HG02938 (cell line): ENCODE results near the gene USP11.

Experiments
- ATAC-seq: cut with Tn5 transposase; IDR thresholded peaks from one replicate; pipeline ENCODE4 v1.9.1; 2021; ENCODE audit warnings: mild to moderate bottlenecking, moderate library complexity; ENCODE audit not compliant: unreplicated experiment

Gene USP11

GRCh38 chrX:47223476-47224250, 9.1 kb upstream of the USP11 start:
- no peak for ATAC-seq

GRCh38 chrX:47224266-47224895, 8.4 kb upstream of the USP11 start:
- no peak for ATAC-seq

- ATAC-seq, result no peak
Observed at GRCh38 chrX:47224896-47225290, 7.9 kb upstream of the USP11 start.

DNA sequence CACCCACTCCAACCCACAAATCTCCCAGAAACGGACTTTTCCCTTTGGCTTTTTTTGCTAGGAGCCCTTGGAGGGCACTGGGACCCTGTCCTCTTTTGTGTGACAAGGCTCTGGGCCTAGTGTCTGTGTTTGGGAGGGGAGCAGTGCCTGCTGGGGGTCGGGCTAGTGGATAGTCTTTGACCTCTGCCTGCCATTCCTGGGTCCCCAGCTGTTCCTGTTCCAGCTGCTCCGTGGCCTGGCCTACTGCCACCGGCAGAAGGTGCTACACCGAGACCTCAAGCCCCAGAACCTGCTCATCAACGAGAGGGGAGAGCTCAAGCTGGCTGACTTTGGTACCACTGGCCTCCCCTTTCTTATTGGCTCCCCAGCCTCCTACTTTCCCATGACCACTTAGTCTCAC, 6.7 kb upstream of the USP11 start:
- ATAC-seq, result no peak

GRCh38 chrX:47226531-47227333, 6.1 kb upstream of the USP11 start:
- no peak for ATAC-seq

GRCh38 chrX:47227334-47227583, 5.5 kb upstream of the USP11 start:
- ATAC-seq, result no peak

- ATAC-seq, result no peak
Observed at GRCh38 chrX:47228550-47229270, 4.1 kb upstream of the USP11 start.

DNA sequence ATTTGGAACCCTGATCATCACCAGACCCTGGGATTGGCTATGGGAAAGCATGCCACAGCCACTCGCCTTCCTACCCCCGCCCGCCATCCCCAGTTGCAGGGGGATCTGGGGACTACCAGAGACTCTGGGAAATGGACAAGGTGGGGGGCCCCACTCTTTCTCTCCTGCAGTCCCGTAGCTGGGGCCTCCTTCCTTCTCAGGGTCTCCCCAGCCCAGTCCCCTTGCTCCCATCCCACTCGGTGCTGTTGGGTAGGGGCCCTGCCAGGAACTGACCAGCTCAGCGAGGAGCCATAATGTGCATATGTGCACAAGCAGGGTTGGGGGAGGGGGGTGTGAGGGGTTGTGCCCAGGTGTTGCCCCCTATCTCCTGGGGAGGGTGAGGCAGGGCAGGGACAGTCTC, 3.4 kb upstream of the USP11 start:
- no peak for ATAC-seq

DNA sequence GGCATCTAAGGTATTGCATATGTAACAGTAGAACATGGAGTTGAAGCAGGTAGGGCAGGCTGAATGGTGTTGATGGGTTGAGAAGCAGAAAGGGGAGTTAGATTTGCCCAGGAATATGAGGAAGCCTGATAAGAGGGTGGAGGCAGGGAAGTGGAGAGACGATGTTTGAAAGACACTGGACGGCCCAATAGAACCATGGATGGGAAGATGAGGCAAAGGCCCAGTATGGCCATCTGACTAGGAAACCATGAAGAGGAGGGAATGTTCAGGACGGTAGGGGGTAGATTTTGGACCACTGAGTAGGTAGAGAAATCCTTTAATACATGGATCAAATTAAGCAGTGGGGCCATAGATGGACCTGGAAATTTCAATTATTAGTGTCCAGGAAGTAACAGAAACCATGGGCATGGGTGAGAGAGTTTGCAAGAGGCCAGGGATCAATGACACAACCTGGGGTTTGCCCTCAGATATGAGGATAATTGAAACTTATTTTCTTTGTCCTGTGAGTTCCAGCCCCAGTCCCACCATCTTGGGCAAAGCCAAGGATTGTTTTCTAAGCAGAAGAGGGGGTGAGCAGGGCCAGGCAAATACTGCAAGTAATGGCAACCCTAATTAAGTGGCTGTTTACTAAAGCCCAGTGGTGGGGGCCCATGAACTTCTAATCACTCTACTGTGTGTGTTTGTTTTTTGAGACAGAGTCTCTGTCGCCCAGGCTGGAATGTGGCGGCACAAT, 2.5 kb upstream of the USP11 start:
- no peak for ATAC-seq

- ATAC-seq, result no peak
Observed at GRCh38 chrX:47231167-47231566, 1.6 kb upstream of the USP11 start.

DNA sequence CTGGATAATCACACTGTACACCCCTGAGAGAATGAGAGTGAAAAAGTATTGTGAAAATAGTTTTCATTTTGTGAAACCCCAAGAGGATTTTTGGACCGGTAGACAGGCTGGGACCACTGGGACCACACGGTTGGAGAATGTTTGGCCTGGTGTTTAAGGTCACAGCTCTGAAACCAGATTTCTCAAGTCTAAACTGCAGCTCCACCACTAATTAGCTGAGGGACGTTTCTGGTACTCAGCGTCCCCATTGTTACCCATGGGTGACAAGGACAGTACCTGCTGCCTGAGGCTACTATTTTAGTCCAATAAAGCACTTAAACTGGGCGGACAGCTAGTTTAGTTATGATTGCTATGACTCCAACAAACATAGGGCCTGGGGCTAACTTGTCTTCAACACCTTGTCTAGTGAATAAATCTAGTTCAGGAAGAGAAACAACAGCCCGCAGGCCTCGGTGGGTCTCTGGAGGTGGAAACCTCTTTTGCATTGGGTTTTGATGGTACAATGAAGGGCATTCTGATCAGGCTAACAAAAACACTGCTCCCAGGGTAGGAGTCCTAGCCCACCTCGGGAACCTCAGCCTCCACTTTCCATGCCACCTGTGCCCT, 509 bp upstream of the USP11 start:
- ATAC-seq, result no peak

DNA sequence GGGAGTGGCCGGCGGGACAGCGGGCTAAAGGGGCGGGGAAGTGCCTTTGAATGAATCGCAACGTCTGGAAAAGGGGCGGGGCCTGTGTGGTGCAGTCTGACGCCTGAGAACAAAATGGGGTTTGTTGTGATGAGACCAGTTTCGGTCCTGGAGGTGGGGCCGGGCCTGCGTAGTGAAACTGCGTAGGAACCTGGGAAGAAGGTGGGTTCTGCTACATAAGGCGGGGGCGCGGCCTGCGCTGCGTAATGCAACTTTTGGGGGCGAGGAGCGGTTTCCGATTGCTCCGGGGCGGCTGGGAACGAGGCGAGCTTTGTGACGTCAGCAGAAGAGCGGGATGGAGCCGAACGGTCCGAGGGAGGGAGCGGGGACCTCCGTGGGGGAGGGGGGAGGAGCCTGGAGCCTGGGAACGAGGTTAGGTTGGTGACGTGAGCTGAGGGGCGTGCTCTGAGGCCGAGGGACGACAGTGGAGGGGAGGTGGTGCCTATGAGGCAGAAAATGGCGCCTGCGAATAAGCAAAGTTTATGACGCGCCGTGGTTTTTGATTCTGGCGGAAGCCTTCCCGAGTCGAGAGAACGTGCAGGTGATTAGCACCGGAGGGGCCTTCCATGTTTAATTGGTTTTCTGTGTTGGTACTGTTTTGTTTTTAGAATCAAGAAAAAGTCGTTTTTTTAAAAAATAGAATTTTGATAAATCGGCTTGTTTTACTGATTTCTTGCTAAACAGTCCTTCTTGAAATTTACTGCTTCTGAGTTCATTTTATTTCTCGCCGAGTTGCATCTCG, 714 bp downstream of the USP11 start:
- peak; percentile 84 for ATAC-seq

DNA sequence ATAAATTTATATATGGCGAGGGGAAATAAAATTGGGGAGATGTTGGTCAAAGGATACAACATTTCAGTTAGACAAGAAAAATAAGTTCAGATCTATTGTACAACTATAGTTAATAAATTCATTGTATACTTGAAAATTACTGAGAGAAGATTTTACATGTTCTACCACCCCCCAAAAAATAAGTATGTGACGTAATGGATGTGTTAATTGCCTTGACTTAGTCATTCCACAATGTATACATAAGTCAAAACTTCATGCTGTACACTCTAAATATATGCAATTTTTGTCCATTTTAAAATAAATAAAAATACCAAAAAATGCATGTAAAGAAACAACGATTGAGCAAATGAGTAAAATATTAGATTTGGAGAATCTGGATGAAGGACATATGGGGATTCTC, 1.8 kb downstream of the USP11 start:
- no peak for ATAC-seq

- ATAC-seq, result no peak
Observed at GRCh38 chrX:47235691-47236103, 2.9 kb downstream of the USP11 start.

DNA sequence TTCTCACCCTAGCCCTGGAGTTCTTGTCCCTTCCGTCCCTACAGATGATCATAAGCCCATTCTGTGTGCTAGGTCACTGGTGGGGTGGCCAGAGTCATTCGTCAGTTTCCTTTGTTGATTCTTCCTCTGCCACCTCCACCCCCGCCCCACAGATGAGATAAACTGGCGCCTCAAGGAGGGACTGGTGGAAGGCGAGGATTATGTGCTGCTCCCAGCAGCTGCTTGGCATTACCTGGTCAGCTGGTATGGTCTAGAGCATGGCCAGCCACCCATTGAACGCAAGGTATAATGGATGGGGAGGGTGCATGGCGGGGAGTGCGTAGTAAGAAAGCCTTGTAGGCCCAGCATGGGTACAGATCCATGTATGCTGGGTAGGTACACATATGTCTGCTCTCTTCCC, 6.4 kb downstream of the USP11 start:
- ATAC-seq, result no peak

DNA sequence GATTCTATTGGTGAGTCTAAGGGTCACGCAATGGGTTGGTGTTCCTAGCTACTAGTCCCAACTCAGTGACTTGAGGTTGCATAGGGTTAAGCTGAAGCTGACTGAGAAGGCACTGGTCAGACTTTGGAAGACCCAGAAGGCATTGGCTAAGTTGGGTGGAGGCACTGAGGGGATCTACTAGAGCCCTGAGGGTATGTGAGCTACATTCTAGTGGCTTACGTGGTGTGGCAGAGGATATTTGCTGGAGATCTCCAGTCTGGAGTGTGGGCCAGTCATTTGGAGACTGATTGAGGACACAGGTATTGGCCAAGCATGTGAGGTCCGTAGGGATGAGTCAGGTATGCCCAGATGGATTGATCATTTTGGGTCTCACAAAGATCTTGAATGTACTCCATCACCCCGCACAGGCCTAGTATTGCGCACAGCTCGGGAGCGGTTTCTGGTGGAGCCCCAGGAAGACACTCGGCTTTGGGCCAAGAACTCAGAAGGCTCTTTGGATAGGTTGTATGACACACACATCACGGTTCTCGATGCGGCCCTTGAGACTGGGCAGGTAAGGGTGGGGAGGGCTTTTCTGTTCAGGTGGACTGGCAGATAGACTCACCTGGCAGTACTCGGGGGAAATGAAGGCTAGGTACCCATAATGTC, 7.2 kb downstream of the USP11 start:
- no peak for ATAC-seq

- ATAC-seq, result no peak
Observed at GRCh38 chrX:47240619-47241018, 7.8 kb downstream of the USP11 start.

DNA sequence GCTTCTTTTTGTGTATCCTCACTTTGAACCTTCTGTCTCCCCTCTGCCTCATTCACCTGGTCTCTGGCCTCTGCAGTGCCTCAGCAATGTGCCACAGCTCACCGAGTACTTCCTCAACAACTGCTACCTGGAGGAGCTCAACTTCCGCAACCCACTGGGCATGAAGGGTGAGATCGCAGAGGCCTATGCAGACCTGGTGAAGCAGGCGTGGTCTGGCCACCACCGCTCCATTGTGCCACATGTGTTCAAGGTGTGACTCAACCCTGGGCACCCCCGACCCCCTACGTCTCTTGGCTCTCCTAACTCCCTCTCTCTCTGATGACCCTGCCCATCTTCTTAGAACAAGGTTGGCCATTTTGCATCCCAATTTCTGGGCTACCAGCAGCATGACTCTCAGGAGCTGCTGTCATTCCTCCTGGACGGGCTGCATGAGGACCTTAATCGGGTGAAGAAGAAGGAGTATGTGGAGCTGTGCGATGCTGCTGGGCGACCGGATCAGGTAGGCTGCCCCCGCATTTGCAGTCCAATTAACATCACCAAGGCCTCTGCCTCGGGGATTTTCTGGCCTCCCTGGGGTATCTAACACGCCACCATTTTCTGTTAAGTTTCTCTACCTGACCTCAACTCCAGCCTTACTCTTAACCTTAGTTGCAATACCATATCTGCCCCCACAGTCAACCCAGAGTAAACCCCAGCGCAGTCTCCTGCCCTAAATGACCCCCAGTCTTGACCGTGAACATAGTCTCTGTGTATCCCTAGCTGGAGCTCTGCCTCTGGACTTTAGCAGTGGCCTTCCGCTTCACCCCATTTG, 8.6 kb downstream of the USP11 start:
- no peak for ATAC-seq
